Lower leg skin (tissue), 3 donors: ENCODE measurements around the gene TDRD6.

ENCODE experiments used
- CTCF ChIP-seq, 3 donors: fragments of 450-650 bp; IDR thresholded peaks; one replicate each; pipeline ENCODE4 v1.5.1; 2016; ENCODE audit warnings: antibody characterized with exemption in 3 of 3, mild to moderate bottlenecking in 3 of 3, moderate library complexity in 2 of 3
- POLR2A ChIP-seq, 2 donors: fragments of 450-650 bp; IDR thresholded peaks; one replicate each; pipeline ENCODE4 v1.6.1; 2016 to 2017; ENCODE audit warnings: antibody characterized with exemption in 2 of 2, mild to moderate bottlenecking in 1 of 2, moderate library complexity in 1 of 2

DNA sequence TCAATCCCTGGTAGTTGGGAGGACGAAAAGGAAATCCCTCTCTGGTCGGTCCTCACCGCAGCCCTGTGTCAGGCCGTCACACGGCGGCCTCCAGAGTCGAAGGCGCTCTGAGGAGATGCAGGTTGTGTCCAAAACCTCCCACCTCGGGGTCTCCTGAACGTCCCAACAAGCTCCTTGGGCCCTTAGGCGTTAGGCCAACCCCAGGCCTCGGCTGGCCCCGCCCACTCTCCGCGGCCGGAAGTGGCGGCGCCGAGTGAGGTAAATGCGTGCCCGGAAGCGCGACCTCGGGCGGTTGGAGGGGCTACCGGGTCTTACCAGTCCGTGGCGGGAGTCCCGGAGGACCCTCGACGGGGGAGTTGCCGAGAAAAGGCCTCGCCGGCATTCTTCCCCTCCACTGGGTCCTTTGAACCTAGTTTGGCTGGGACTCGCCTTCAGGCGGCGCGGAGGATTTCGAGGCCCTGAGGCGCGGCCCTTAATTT is at the start of gene TDRD6:
- no peak for TF ChIP-seq POLR2A (IDR thresholded peaks at IDR 0.05)
- no peak for TF ChIP-seq CTCF (IDR thresholded peaks at IDR 0.05)
